HepG2 (cell line): ENCODE data around the gene NRP1. TPM values are rescaled to one million over a fixed set of nuclear protein-coding genes. Genes with fewer than 3 reads are reported as not detected.

ENCODE experiments used
- ATAC-seq: fragments of 200-7000 bp; cut with Tn5 transposase; 3 replicates; pipeline ENCODE4 v1.9.1; 2020; ENCODE audit warnings: mild to moderate bottlenecking, moderate library complexity
- BruUV-seq: library from RNA; stranded (reverse); fragments of 400-500 nt; replicated peaks from 2 replicates; lab custom pipeline; 2021; lab: Mats Ljungman, UMichigan
- CTCF ChIA-PET: fragments of 300-600 bp; formaldehyde crosslinking; extraction: SDS; loops from one replicate; lab custom pipeline; 2021; ENCODE audit warnings: low total read pairs, inconsistent platforms, low intra/inter-chr PET ratio; lab: Yijun Ruan, JAX
- POLR2A ChIA-PET: fragments of 350-600 bp; sonication (Branson Sonifier 250); formaldehyde crosslinking; loops from one replicate; lab custom pipeline; 2020; ENCODE audit warnings: antibody characterized with exemption, inconsistent platforms; lab: Yijun Ruan, JAX
- DNase-seq: peaks from one replicate; pipeline ENCODE4 v3.0.0-alpha.2; 2015; ENCODE audit warnings: low spot score
- FAIRE-seq: peaks from 3 replicates; lab custom pipeline; 2011; peaks lifted over from hg19 to GRCh38; lab: Jason Lieb, UNC
- H2AFZ ChIP-seq: one replicate; pipeline ENCODE4 v1.6.1; 2011; ENCODE audit warnings: low read length, inconsistent platforms
- H3K27ac ChIP-seq: fragments of 300-600 bp; 3 replicates; pipeline ENCODE4 v1.8.0; 2011; ENCODE audit warnings: mixed run types, mild to moderate bottlenecking, mixed read lengths, low read length, inconsistent platforms; ENCODE audit not compliant: insufficient read depth; ENCODE audit errors: extremely low read length
- H3K27me3 ChIP-seq, 2 experiments: fragments of 200-600 bp in 1 of 2; 2 replicates in 1 of 2; 3 replicates in 1 of 2; pipeline versions ENCODE4 v1.6.0 to v1.8.0; 2011; ENCODE audit warnings: low read length in 2 of 2, mild to moderate bottlenecking in 2 of 2, moderate library complexity in 2 of 2, inconsistent platforms in 1 of 2; ENCODE audit not compliant: insufficient read depth in 2 of 2, control insufficient read depth in 1 of 2
- H3K36me3 ChIP-seq, 2 experiments: fragments of 200-600 bp in 1 of 2; replicated peaks in 1 of 2; 2 replicates in 1 of 2; 3 replicates in 1 of 2; pipeline versions ENCODE4 v1.5.1 to v1.8.0; 2011; ENCODE audit warnings: low read length in 2 of 2, inconsistent platforms in 1 of 2; ENCODE audit not compliant: insufficient read depth in 2 of 2, control insufficient read depth in 1 of 2
- H3K4me1 ChIP-seq: 2 replicates; pipeline ENCODE4 v1.5.1; 2012; ENCODE audit warnings: low read length, inconsistent platforms; ENCODE audit not compliant: insufficient read depth
- H3K4me2 ChIP-seq: 2 replicates; pipeline ENCODE4 v1.6.0; 2011; ENCODE audit warnings: low read depth, low read length, inconsistent platforms
- H3K4me3 ChIP-seq, 3 experiments: fragments of 200-600 bp in 1 of 3; sonication (generic), shearing (Covaris generic) in 1 of 3; replicated peaks in 1 of 3; 2 replicates each; pipeline ENCODE4 v1.5.1; 2011 to 2016; ENCODE audit warnings: low read length in 3 of 3, inconsistent platforms in 2 of 3, low read depth in 2 of 3, mild to moderate bottlenecking in 2 of 3, control low read depth in 1 of 3, mixed read lengths in 1 of 3; ENCODE audit not compliant: insufficient read depth in 1 of 3
- H3K79me2 ChIP-seq: one replicate; pipeline ENCODE4 v1.6.1; 2011; ENCODE audit warnings: low read length, inconsistent platforms; ENCODE audit not compliant: insufficient read depth
- H3K9ac ChIP-seq: 2 replicates; pipeline ENCODE4 v1.6.0; 2011; ENCODE audit warnings: mild to moderate bottlenecking, low read depth, low read length, inconsistent platforms; ENCODE audit not compliant: insufficient read depth
- H3K9me3 ChIP-seq: 2 replicates; pipeline ENCODE4 v1.5.1; 2012; ENCODE audit warnings: mild to moderate bottlenecking, low read length
- H4K20me1 ChIP-seq: 2 replicates; pipeline ENCODE4 v1.6.0; 2011; ENCODE audit warnings: inconsistent platforms, mild to moderate bottlenecking, low read length, moderate library complexity; ENCODE audit not compliant: insufficient read depth
- EHMT2 ChIP-seq: fragments of 200-600 bp; sonication (generic); IDR thresholded peaks from 2 replicates; pipeline ENCODE4 v1.7.0; 2017; ENCODE audit warnings: antibody characterized with exemption, low read depth, low read length, borderline replicate concordance
- GABPB1 ChIP-seq: IDR thresholded peaks from 2 replicates; pipeline ENCODE4 v1.6.1; 2016; ENCODE audit warnings: mild to moderate bottlenecking, missing genetic modification reagents, moderate library complexity, missing compliant biosample characterization
- NFRKB ChIP-seq: fragments of 450-650 bp; IDR thresholded peaks from 2 replicates; pipeline ENCODE4 v1.6.1; 2017
- NPAS2 ChIP-seq: sonication (generic); formaldehyde crosslinking; IDR thresholded peaks from 2 replicates; pipeline ENCODE4 v1.8.0; 2022; ENCODE audit warnings: mild to moderate bottlenecking, missing genetic modification reagents, borderline replicate concordance
- POGZ ChIP-seq: sonication (generic); formaldehyde crosslinking; IDR thresholded peaks from 2 replicates; pipeline ENCODE4 v1.4.0; 2020; ENCODE audit warnings: mild to moderate bottlenecking, missing genetic modification reagents
- SALL1 ChIP-seq: sonication (generic); formaldehyde crosslinking; IDR thresholded peaks from 2 replicates; pipeline ENCODE4 v1.8.0; 2022; ENCODE audit warnings: mild to moderate bottlenecking, missing genetic modification reagents
- SMAD1 ChIP-seq: sonication (generic); formaldehyde crosslinking; IDR thresholded peaks from 2 replicates; pipeline ENCODE4 v1.4.0; 2020; ENCODE audit warnings: missing genetic modification reagents, low read depth, mild to moderate bottlenecking, borderline replicate concordance
- SRY ChIP-seq: sonication (generic); formaldehyde crosslinking; IDR thresholded peaks from 2 replicates; pipeline ENCODE4 v1.8.0; 2022; ENCODE audit warnings: mild to moderate bottlenecking, missing genetic modification reagents
- U2AF1 ChIP-seq: fragments of 200-400 bp; formaldehyde crosslinking; optimal IDR thresholded peaks from 2 replicates; pipeline ENCODE3; 2017; ENCODE audit warnings: mild to moderate bottlenecking, low read depth, low read length
- ZFP62 ChIP-seq: sonication (generic); formaldehyde crosslinking; IDR thresholded peaks from 2 replicates; pipeline ENCODE4 v1.4.0; 2020; ENCODE audit warnings: missing genetic modification reagents
- ZMYM3 ChIP-seq: sonication (generic); formaldehyde crosslinking; IDR thresholded peaks from 2 replicates; pipeline ENCODE4 v1.5.1; 2020; ENCODE audit warnings: mild to moderate bottlenecking, missing genetic modification reagents
- ZNF550 ChIP-seq: sonication (generic); formaldehyde crosslinking; IDR thresholded peaks from 2 replicates; pipeline ENCODE4 v1.4.0; 2020; ENCODE audit warnings: mild to moderate bottlenecking, missing genetic modification reagents, borderline replicate concordance
- ZNF598 ChIP-seq: sonication (generic); formaldehyde crosslinking; IDR thresholded peaks from 2 replicates; pipeline ENCODE4 v1.5.1; 2020; ENCODE audit warnings: mild to moderate bottlenecking, missing genetic modification reagents, borderline replicate concordance
- ZNF850 ChIP-seq: sonication (generic); formaldehyde crosslinking; conservative IDR thresholded peaks from 2 replicates; pipeline ENCODE4 v1.9.0; 2021; ENCODE audit warnings: mild to moderate bottlenecking, missing genetic modification reagents
- ZSCAN20 ChIP-seq: sonication (generic); formaldehyde crosslinking; IDR thresholded peaks from 2 replicates; pipeline ENCODE4 v1.4.0; 2020; ENCODE audit warnings: missing genetic modification reagents, mild to moderate bottlenecking, borderline replicate concordance
- WGBS: methylation state at CpG from one replicate; pipeline ENCODE4 v1.1.6; 2017; ENCODE audit warnings: low lambda C conversion rate; 5-methylcytosine and 5-hydroxymethylcytosine counted together
- in situ Hi-C: cut with HindIII; loops from 2 replicates; pipeline ENCODE4 v1.10.0; 2017; ENCODE audit warnings: low pct_unique_long_range_greater_than_20kb; ENCODE audit not compliant: extremely low pct_ligation_motif_present
- intact Hi-C: fragments of 100-400 bp; cut with micrococcal nuclease; formaldehyde crosslinking; loops from one replicate; pipeline ENCODE4 v1.10.0; 2022; ENCODE audit not compliant: unreplicated experiment
- polyA plus RNA-seq, 8 experiments: library from polyadenylated mRNA; depleted of rRNA in 3 of 8; stranded (reverse) in 7 of 8; unstranded in 1 of 8; fragments of >200 nt; fragmentation: Illumina TruSeq in 4 of 8; extraction: Trizol in 4 of 8; gene quantifications; 2 replicates each; pipeline versions ENCODE4 v1.2.1 to v1.2.3, GENCODE V29; 2011 to 2016; ENCODE audit warnings: low read depth in 4 of 8, missing spikeins in 1 of 8, mixed read lengths in 1 of 8; ENCODE audit not compliant: insufficient read depth in 1 of 8
- total RNA-seq, 5 experiments: library from RNA; depleted of rRNA; stranded (reverse); fragments of >200 nt; fragmentation: Illumina TruSeq; extraction: Trizol; gene quantifications; 2 replicates each; pipeline ENCODE4 v1.2.3, GENCODE V29; 2016; ENCODE audit warnings: low read depth in 1 of 5
- TF ChIP-seq, protein P1 (sequence below): sonication (generic); formaldehyde crosslinking; IDR thresholded peaks from 2 replicates; pipeline ENCODE4 v1.4.0; 2020; ENCODE audit warnings: mild to moderate bottlenecking, missing genetic modification reagents
- TF ChIP-seq, protein P2 (sequence below): conservative IDR thresholded peaks from 2 replicates; pipeline ENCODE4 v1.6.1; 2018; ENCODE audit warnings: missing genetic modification reagents
- TF ChIP-seq, protein P3 (sequence below): sonication (generic); formaldehyde crosslinking; IDR thresholded peaks from 2 replicates; pipeline ENCODE4 v1.4.0; 2020; ENCODE audit warnings: missing genetic modification reagents, mild to moderate bottlenecking, borderline replicate concordance

Gene NRP1
- total and polyA plus RNA-seq, 2 of the 13 experiments (the other 11 are each of a cell fraction or from before 2014, with no cell fraction given), result 5.3 to 5.8 TPM

DNA sequence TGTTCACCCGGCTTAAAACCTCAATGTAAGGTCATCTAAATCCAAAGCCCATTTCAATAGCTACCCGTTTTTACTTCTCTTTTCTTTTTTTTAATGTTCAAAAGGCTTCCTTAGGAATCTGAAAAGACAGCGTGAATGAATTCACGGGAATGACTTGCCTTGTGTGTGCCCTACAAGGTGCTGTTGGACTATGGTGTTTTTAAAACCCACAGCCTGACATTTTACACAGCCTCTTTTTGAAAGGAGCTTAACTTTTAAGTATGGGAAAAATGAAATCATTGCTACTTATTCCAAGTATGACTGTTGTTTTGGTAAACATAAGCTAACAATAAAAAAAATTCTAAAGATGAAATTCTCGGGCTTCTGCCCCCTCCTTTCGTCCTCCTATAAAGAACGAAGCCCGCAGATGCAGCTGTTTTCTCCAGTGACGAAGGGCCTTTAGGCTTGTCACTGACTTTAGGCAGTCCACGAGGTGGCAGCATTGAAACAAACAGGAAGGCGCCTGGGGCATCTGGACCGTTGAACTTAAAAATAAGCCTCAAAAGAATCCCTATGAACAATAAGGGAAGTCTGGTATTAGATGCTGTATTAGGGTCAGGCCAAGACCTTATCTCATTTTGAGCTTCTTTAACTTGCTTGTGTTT lies 141.3 kb downstream of the NRP1 start:
- H3K79me2 ChIP-seq, result no peaks in the 10 kb centered on the region
- DNase-seq (peak; percentile 80), ATAC-seq (peak; percentile 12; the same call in 1 of the 3 replicates), FAIRE-seq (peak; percentile 74)
- intact Hi-C loops (loop anchor here (10.0 kb wide), 2 partner anchors 612 to 932 kb away; no protein-coding TSS in a partner anchor), in situ Hi-C loops (no loop called here)
- no peak overlapping the region for H2AFZ ChIP-seq
- H3K4me1 ChIP-seq, result peaks cover 53% of the 10 kb centered on the region
- no peak overlapping the region for H3K9ac ChIP-seq
- H3K36me3 ChIP-seq, result no peaks in the 10 kb centered on the region
- 41% methylated on average over 12 of the region's 12 CpGs for WGBS
- H3K27me3 ChIP-seq, result no peaks in the 10 kb centered on the region
- ChIA-PET POLR2A (interaction anchor here (1.3 to 1.9 kb wide), 2 partner anchors 139 to 141 kb away, joined by 3 to 6 read pairs; partner anchors contain the start of gene NRP1), CTCF (interaction anchor here (0.6 to 1.9 kb wide), 2 partner anchors 59 to 137 kb away, joined by 3 to 9 read pairs; no protein-coding TSS in a partner anchor)
- H3K9me3 ChIP-seq, result no peaks in the 10 kb centered on the region
- no peak overlapping the region for H3K27ac ChIP-seq
- no peak overlapping the region; the same call in 1 of the 2 replicates for H3K4me2 ChIP-seq
- no TSS peak for BruUV-seq
- no peaks in the 10 kb centered on the region for H4K20me1 ChIP-seq
- no peak overlapping the region for H3K4me3 ChIP-seq
- TF ChIP-seq ZSCAN20 (CRISPR knock-in tag) (no peak), SRY (CRISPR knock-in tag) (no peak), ZFP62 (no peak), NPAS2 (CRISPR knock-in tag) (no peak), NFRKB (no peak), ZNF550 (CRISPR knock-in tag) (no peak), ZNF850 (CRISPR knock-in tag) (no peak), ZMYM3 (CRISPR knock-in tag) (no peak), POGZ (no peak), U2AF1 (no peak), SALL1 (CRISPR knock-in tag) (peak; percentile 40; the same call in 1 of the 2 replicates), EHMT2 (no peak), GABPB1 (CRISPR knock-in tag) (no peak), SMAD1 (no peak), ZNF598 (CRISPR knock-in tag) (no peak)
- TF ChIP-seq, protein P1, sequence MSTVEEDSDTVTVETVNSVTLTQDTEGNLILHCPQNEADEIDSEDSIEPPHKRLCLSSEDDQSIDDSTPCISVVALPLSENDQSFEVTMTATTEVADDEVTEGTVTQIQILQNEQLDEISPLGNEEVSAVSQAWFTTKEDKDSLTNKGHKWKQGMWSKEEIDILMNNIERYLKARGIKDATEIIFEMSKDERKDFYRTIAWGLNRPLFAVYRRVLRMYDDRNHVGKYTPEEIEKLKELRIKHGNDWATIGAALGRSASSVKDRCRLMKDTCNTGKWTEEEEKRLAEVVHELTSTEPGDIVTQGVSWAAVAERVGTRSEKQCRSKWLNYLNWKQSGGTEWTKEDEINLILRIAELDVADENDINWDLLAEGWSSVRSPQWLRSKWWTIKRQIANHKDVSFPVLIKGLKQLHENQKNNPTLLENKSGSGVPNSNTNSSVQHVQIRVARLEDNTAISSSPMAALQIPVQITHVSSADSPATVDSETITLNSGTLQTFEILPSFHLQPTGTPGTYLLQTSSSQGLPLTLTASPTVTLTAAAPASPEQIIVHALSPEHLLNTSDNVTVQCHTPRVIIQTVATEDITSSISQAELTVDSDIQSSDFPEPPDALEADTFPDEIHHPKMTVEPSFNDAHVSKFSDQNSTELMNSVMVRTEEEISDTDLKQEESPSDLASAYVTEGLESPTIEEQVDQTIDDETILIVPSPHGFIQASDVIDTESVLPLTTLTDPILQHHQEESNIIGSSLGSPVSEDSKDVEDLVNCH (CRISPR knock-in tag), result no peak
- TF ChIP-seq, protein P2, sequence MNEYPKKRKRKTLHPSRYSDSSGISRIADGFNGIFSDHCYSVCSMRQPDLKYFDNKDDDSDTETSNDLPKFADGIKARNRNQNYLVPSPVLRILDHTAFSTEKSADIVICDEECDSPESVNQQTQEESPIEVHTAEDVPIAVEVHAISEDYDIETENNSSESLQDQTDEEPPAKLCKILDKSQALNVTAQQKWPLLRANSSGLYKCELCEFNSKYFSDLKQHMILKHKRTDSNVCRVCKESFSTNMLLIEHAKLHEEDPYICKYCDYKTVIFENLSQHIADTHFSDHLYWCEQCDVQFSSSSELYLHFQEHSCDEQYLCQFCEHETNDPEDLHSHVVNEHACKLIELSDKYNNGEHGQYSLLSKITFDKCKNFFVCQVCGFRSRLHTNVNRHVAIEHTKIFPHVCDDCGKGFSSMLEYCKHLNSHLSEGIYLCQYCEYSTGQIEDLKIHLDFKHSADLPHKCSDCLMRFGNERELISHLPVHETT (CRISPR knock-in tag), result no peak
- TF ChIP-seq, protein P3, sequence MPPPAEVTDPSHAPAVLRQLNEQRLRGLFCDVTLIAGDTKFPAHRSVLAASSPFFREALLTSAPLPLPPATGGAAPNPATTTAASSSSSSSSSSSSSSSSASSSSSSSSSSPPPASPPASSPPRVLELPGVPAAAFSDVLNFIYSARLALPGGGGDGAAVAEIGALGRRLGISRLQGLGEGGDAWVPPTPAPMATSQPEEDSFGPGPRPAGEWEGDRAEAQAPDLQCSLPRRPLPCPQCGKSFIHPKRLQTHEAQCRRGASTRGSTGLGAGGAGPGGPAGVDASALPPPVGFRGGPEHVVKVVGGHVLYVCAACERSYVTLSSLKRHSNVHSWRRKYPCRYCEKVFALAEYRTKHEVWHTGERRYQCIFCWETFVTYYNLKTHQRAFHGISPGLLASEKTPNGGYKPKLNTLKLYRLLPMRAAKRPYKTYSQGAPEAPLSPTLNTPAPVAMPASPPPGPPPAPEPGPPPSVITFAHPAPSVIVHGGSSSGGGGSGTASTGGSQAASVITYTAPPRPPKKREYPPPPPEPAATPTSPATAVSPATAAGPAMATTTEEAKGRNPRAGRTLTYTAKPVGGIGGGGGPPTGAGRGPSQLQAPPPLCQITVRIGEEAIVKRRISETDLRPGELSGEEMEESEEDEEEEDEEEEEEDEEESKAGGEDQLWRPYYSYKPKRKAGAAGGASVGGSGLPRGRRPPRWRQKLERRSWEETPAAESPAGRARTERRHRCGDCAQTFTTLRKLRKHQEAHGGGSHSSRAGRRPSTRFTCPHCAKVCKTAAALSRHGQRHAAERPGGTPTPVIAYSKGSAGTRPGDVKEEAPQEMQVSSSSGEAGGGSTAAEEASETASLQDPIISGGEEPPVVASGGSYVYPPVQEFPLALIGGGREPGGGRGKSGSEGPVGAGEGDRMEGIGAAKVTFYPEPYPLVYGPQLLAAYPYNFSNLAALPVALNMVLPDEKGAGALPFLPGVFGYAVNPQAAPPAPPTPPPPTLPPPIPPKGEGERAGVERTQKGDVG (CRISPR knock-in tag), result no peak
